ENCODE results near the gene GPBAR1.
"Not testable (repeated sequence)": the region's sequence is repeated elsewhere in the genome, so short reads cannot be mapped to it uniquely, and the experiment has no call there.

Gene GPBAR1

GRCh38 chr2:218307415-218308090 lies 46.7 kb downstream of the GPBAR1 start:
- H3K4me1 ChIP-seq (ENCODE audit: low read length) = no peaks in the 10 kb centered on the region
- H3F3A ChIP-seq (ENCODE audit: insufficient read depth, low read length) = no peaks in the 10 kb centered on the region
- H4K20me1 ChIP-seq (ENCODE audit: insufficient read depth, low read length) = no peaks in the 10 kb centered on the region
- no peaks in the 10 kb centered on the region for H3K9me2 ChIP-seq (replicated peaks; ENCODE audit: insufficient read depth, low read length)
- H3K4me3 ChIP-seq (ENCODE audit: low read length) = no peak overlapping the region
- H3K4me2 ChIP-seq (ENCODE audit: low read depth, low read length) = no peak overlapping the region
- no peak overlapping the region for H3K27ac ChIP-seq (ENCODE audit: low read length)
- H2AFZ ChIP-seq (ENCODE audit: low read length) = no peak overlapping the region
- no peaks in the 10 kb centered on the region for H3K27me3 ChIP-seq (replicated peaks; ENCODE audit: insufficient read depth, low read length)
- TF ChIP-seq EZH2phosphoT487 (IDR thresholded peaks at IDR 0.05; ENCODE audit: low read length) (no peak), CTCF (IDR thresholded peaks at IDR 0.05; ENCODE audit: low read length) (no peak), EZH2 (optimal IDR thresholded peaks at IDR 0.05; ENCODE audit: low read depth, low read length) (no peak)
- H3K79me2 ChIP-seq (ENCODE audit: low read length) = no peaks in the 10 kb centered on the region
- no peak overlapping the region for H3K9ac ChIP-seq (ENCODE audit: low read length)
- no peaks in the 10 kb centered on the region for H3K36me3 ChIP-seq (replicated peaks; ENCODE audit: insufficient read depth, low read length)
- no peak for DNase-seq
- no peaks in the 10 kb centered on the region for H3K9me3 ChIP-seq (replicated peaks; ENCODE audit: insufficient read depth, low read length)

GRCh38 chr2:218310853-218311540 lies 50.2 kb downstream of the GPBAR1 start:
- no peak overlapping the region for H3K4me3 ChIP-seq (ENCODE audit: low read length)
- H3F3A ChIP-seq (ENCODE audit: insufficient read depth, low read length) = no peaks in the 10 kb centered on the region
- H3K36me3 ChIP-seq (replicated peaks; ENCODE audit: insufficient read depth, low read length) = no peaks in the 10 kb centered on the region
- H3K9me3 ChIP-seq (replicated peaks; ENCODE audit: insufficient read depth, low read length) = no peaks in the 10 kb centered on the region
- no peaks in the 10 kb centered on the region for H3K9me2 ChIP-seq (replicated peaks; ENCODE audit: insufficient read depth, low read length)
- H4K20me1 ChIP-seq (ENCODE audit: insufficient read depth, low read length) = no peaks in the 10 kb centered on the region
- no peaks in the 10 kb centered on the region for H3K27me3 ChIP-seq (replicated peaks; ENCODE audit: insufficient read depth, low read length)
- H3K4me1 ChIP-seq (ENCODE audit: low read length) = no peaks in the 10 kb centered on the region
- no peak overlapping the region for H3K4me2 ChIP-seq (ENCODE audit: low read depth, low read length)
- H3K79me2 ChIP-seq (ENCODE audit: low read length) = no peaks in the 10 kb centered on the region
- no peak overlapping the region for H3K27ac ChIP-seq (ENCODE audit: low read length)
- no peak overlapping the region for H2AFZ ChIP-seq (ENCODE audit: low read length)
- H3K9ac ChIP-seq (ENCODE audit: low read length) = no peak overlapping the region
- no peak for DNase-seq
- no peak for TF ChIP-seq EZH2phosphoT487 (IDR thresholded peaks at IDR 0.05; ENCODE audit: low read length)
- TF ChIP-seq EZH2 (optimal IDR thresholded peaks at IDR 0.05; ENCODE audit: low read depth, low read length) = no peak
- no peak for TF ChIP-seq CTCF (IDR thresholded peaks at IDR 0.05; ENCODE audit: low read length)

GRCh38 chr2:218311541-218312266 lies 50.9 kb downstream of the GPBAR1 start:
- not testable (repeated sequence) for H3K4me3 ChIP-seq (ENCODE audit: low read length); H3K9me3 ChIP-seq (replicated peaks; ENCODE audit: insufficient read depth, low read length); H4K20me1 ChIP-seq (ENCODE audit: insufficient read depth, low read length); H3K4me2 ChIP-seq (ENCODE audit: low read depth, low read length); H3K9ac ChIP-seq (ENCODE audit: low read length); H3K27me3 ChIP-seq (replicated peaks; ENCODE audit: insufficient read depth, low read length); H3K9me2 ChIP-seq (replicated peaks; ENCODE audit: insufficient read depth, low read length); H3F3A ChIP-seq (ENCODE audit: insufficient read depth, low read length); H3K4me1 ChIP-seq (ENCODE audit: low read length); H3K79me2 ChIP-seq (ENCODE audit: low read length); H3K36me3 ChIP-seq (replicated peaks; ENCODE audit: insufficient read depth, low read length); H2AFZ ChIP-seq (ENCODE audit: low read length); H3K27ac ChIP-seq (ENCODE audit: low read length); DNase-seq
